NCI-H82 treated with DMSO at 0.1 percent for 48 hours (cell line): Measurements from ENCODE around the gene PARVA.

Experiments
- DNase-seq: peaks from one replicate; lab custom pipeline; 2025; ENCODE audit not compliant: unreplicated experiment; lab: John Stamatoyannopoulos, UW

Gene PARVA

DNA sequence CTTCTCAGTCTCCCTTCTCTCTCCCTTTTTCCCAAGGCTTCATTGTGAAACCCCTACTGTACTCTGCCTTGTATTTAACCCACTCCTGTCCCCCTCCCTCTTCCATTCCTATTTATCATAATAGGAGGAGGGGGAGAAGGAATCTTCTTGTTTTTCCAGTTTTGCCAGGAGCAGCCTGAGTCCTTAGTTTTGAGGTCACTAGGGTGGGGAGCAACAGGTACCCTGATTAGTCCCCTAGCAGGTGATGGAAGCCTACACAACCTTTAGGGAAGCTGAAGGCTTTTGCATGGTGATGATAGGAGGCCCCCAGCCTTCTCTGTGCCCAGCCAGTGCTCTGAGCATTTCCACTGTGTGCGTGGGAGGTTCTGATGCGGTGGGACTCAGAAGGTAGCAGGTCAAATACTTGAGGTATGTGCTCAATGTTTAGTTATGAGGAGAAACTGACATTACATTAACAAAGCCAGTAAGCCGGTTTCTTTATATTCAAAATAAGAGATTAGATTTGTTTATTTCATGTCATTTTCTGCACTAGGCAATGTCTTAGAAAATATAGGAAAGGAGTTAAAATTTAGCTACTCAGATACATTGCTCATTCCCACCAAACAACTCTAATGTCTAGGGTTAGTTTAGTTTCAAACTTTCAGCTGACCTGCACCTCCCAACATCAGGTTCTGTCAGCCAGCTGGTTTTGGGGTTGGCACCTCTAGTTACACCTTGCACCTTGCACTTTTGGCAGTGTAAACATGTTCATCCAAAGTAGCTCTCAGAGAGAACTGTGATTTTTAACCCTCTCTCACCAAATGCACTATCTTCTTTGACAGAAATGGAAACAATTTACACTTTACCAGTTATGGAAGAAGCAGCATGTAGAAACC lies 26.0 kb downstream of the PARVA start:
- DNase-seq, result no peak

DNA sequence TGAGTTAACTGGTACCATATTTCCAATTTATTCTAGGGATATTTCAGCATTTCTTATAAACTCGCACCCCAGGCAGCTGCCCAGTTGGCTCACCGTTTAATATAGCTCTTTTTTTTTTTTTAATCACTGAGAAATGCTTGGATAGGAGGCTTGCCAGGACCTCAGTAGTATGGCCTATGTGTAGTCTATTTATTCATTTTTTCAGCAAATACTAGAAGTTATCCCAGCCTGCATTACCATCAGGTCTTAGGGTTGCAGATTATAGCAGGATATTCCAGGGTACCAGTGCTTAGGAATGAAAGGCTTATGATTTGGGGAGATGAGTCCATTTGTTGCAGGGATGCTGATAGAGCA lies 26.6 kb downstream of the PARVA start:
- DNase-seq, result no peak

DNA sequence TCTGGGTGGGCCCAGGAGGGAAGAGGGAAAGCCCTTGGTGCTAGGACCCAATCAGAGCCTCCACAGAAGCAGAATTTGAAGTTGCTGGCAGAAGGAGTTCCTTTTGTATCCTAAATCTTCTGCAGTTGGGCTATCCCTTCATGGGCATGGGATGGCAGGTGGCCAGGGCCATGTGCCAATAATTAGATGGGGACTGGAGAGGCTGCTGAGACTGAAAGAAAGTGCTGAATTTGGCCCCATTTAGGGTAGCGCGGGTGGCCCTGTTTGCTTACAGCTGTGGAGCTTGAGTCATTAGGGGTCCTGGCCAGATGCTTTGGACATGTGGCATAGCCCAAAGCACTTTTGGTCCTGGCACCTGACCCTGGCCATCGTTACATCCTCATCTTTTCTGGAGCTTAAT lies 27.1 kb downstream of the PARVA start:
- DNase-seq, result no peak

DNA sequence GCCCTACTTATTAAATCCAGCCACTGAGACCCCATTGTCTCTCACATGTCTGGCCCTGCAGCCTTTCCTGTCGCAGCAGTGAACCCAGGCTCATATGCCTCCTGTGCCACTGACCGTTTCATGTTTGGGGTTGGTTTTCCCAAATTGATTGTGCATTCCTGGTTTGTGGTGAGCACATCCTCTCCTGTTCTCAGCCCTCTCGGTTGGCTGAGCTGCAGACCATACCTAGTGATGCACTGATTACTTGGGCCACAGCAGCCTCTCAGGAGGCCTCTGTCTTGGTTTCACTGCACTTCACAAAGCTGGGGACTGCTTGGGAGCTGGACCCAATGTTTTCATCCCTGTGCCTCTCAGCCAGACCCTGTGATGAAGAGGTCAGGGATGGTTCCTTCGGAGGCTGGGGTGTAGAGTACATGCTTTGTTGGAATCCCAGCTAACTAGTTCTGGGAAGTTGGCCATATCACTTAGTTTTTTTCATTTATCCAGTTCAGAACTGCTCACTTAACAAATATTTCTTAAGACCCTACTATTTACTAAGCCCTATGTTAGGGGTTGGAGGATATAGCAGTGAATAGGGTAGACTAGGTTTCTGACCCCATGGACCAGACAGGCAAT lies 30.9 kb downstream of the PARVA start:
- DNase-seq, result no peak

DNA sequence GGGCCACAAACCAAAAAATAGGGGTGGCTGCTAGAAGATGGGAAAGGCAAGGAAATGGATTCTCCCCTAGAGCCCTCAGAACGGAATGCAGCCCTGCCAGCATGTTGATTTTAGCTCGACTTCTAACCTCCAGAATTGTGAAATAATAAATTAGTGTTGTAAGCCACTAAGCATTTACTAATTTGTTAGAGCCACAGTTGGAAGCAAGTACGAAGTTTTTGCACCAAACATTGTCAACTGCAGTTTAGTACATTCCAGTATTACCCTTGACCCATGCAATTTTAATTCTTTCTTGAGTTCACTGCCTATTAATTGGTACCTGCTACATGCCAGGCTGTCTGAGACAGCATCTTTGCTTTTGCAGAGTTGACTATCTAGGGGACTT lies 32.2 kb downstream of the PARVA start:
- no peak for DNase-seq

DNA sequence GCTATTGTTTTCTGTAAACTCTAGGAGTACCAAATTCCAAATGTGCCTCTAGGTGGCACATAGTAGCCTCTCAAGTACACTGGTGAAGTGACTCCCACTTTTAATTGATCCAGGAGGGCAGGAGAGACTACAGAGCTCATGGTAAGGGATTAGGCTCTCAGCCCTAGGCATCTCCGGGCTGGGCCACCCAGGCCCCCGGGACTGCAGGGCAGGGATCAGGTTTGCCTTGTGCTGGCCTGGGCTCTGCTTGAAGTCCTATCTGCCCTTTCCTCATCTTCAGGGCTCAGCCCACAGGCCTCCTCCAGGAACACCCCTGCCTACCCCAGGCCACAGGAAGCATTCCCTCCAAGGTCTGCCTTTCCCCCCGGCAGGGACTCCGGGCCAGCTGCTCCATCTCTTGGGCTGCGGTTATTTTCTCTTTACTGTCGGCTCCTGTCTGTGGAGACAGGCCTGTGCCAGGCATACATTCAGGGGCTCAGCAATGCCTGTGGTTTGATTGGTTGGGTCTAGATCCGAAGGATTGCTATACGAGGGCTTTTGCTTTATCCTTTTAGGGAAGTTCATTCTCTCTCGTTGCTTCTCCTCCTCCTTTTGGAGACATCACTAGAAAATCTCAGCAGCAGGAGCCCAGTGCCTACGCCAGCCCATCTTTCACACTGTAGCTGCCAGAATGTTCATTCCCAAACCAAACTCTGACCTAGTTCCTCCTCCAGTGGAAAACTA lies 32.8 kb downstream of the PARVA start:
- peak; percentile 16 for DNase-seq

DNA sequence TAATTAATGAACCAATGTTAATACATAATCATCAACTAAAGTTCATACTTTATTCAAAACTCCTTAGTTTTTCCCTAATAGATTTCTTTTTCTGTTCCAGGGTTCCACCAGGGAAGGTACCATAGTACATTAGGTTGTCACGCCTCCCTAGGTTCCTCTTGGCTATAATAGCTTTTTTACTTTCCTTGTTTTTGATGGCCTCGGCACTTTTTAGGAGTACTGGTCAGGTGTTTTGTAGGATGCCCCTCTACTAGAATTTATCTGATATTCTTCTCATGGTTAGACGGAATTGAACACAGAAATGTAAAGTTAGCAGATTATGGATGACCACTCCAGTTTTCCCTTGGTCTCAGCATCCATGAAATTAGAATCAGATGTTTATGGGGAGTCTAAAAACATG lies 34.0 kb downstream of the PARVA start:
- no peak for DNase-seq

DNA sequence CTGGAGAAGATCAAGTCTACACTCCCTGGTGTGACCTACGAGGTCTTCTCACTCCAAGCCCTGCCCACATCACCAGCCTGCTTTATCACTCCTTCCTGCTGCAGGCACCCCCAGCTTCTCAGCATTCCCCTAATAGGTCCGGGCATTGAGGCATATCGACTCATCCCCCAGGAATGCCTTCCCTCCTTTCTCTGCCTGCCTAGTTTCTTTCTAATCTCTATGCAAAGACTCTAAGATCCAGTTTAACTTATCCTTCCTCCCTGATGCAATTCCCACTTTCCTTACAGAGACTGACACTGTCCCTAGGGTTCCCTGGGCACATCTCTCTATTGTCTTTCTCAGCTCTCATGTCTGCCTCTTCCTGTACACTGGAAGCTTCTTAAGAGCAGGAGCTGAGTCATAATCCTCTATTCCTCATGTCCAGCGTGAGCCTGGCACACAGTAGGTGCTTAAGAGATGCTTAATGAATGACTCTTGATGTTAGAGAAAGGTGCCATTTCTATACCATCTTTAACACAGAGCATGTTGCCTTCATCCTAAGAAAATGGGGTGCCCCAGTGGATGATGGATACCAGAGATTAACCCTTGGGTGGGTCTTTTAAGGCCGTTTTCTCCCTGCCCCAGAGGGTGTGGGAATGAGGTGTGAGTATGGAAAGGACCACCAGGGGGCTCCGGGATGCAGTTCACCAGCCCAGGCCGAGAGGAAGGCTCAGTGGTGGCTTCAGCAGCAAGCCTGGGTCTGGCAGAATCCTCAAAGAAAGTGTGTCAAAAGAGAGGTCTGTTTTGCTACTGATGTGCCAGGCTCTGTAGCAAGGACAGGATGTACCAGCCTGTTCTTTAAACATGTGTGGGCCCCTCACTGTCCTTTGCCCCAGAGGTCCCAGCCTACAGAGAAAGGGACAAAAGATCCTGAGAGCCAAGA lies 34.7 kb downstream of the PARVA start:
- peak; percentile 62 for DNase-seq

DNA sequence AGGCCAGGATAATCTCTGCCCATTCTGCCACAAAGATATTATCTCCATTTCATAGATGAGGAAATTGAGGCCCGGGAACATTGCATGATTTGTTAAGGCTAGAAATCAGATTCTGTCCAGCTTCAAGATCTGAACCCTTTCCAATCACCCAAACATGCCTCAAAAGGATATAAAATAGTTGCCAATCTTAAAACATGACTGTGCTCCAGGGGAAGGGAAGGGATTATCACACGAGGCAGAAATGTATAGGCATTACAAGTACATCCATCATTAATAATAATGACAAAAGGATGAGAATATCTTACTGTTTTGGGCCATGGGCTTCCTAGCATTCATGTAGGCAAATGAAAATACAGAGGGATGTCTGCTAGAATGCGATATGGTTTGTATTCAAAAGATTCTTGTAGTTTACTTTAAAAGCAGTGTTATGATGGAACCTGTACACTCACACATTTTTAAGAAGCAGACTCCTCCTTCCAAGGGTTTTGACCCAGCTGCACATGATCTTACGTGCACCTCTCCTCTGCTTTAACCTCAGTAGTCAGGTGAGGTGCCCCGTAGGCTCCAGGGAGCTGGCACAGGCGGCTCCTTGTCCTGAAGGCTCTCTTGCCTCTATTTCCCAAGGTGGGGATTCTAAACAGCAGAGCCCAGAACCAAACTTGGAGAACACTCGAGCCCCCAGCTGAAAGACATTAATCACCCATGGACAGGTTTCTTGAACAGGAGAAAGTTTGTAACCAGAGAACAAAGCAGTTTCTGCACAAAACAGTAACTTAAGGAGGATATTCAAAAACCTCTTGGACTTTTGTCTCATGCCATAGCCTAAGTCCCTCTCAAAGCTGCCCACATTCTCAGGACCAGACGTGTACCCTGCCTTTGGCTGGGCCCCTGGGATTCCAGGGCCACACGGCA lies 36.0 kb downstream of the PARVA start:
- DNase-seq, result no peak

DNA sequence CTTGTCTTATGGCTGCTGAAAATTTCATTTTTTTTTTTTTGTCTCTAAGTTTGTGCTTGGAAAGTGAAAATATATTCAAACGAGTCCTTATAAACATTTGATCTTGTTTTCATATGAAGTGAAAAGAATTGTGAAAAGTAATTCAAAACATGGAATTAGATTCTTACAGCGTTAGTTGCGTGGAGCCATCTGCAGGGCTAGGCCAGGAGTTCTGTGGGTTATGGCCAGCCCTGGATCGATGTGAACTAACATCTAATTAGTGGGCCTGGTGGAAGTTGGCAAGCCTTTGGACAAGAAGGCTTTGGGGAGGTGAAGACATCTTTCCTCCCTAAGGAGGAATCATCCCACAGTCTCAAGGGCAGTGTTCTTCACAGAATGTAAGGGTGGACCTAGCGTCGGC lies 37.2 kb downstream of the PARVA start:
- DNase-seq, result no peak

DNA sequence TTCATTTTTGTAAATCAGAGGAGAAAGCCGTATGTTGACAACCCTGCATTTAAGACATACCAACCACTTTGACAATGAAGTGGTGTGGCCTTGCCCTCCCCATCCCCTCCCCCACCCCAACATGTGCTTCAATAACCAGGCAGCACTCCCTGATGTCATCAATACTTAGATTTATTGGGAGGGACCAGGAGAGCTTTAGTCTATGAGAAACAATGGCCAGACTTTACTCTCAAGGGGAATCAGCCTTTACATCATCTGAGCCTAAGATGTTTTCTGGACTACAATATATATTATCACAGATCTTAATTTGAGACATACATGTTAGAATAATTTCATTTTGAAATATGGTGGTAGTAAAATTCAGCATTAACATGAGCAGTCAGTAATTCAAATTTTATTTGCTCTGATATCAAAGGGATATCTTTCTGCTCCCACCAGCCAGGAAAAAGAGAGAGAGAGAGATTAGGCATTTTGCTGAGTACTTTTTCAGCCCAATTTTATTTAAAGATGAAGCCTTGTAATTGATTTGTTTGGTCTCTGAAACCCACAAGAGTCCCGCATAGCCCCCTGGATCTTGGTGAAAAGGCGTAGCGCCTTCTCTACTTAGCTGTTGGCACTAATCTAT lies 38.1 kb downstream of the PARVA start:
- DNase-seq, result no peak

DNA sequence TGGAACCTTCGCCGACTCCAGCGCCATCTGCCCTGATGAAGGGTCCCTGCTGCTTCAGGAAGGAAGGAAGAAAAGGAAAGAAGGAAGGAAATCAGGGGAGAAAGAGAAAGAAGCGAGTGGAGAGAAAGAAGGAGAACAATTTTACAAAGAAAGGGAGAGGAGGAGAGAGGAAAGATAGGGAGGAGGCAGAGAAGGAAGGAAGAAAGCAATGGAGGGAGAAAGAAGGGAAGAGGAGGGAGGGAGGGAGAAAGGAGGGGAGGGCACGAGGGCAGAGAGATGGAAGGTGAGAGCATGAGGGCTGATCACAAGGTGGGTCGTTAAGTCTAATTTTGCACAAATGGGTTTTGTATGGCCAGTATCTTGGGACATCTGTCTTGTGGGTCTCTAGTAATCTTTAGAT lies 39.2 kb downstream of the PARVA start:
- DNase-seq, result no peak

DNA sequence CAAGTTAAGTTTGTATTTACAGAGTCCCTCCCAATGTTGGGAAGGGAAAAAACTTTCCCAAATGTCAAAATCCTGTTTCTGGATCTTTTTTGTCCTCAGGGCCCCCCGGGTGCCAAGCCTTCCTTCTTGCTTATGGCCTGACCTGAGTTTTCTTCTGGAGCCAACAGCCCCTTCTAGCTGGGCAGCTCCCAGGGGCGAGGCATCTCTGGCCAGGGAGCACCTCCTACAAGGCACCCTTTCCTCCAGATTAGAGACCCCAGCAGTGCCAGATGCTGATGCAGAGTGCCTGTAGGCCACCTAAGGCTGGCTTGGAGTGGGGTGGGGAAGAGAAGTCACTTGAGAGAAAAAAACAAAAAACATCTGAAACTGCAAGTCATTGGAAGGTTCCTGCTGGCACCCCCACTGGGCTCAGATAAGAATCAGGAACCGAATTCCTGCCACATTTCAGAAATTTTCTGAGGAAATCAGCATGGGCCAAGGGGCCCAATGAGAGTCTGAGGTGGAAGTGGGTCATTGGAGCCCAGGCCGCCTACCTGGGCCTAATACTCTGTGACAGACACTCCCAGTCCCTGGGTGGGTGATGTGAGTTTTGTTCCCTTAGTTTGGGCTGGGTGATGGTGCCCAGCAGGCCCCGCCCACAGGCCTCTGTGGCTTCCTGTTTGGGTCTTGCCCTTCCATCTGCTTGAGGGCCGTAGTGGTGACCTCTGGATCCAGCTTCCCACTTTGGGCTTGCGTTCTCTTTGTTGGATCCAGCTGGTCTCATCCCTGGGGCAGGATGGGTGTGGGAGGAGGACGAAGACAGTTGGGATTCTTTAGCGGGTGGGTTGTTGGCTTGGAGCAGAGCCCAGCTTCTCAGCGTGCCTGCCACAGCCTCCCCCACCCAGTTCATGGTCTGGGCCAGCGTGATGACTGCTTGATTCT lies 40.6 kb downstream of the PARVA start:
- DNase-seq, result no peak

DNA sequence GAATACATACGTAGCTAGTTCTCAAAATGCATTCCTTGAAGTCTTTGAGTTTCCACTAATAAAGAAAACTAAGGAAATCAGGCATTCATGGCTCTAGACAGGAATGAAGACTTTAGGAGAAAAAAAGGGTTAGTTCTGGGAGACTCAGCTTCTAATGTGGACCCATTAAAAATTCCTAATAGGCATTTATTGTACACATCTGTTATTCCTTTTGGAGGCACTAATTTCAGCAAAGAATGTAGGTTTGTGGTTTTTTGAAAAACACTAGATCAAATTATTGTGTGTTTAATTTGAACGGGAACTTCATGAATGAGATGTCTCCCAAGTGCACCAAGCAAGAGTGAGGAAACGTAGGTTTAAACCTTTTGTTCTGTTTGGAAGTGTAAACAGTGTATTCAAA lies 42.7 kb downstream of the PARVA start:
- no peak for DNase-seq

DNA sequence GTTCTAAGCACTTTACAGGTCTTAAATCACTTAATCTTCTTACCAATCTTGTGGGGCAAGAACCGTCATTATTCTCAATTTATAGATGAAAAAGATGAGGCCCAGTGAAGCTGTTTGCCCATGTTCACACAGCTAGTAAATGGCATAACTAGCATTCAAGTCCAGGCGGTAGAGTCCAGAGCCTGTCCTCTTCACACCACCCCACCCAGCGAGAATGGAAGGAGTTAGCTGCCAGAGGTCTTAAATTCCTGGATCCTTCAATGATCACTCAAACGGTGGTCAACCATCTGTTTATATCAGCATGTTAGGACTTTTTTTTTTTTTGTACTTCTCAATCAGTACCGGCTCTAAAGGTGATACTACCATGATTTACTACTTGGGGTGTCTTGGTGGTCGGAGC lies 43.3 kb downstream of the PARVA start:
- no peak for DNase-seq

DNA sequence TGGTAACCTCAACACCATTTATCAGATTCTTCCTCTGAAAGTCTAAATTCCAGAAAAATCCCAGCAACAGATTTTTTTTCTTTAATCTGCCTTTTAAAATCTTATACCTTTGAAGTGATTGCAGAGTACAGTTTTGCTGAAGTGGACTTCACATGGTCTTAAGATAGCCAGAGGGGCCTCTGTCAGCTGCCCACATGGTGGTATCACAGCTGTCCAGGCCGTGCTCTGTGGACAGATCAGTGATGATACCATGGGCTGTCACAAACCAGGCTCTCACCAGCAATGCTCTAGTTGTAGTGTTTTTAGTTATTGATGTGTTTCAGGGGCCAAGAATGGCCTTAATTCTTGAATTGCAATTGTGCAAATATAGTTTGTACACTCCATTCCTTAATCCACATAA lies 44.0 kb downstream of the PARVA start:
- no peak for DNase-seq

DNA sequence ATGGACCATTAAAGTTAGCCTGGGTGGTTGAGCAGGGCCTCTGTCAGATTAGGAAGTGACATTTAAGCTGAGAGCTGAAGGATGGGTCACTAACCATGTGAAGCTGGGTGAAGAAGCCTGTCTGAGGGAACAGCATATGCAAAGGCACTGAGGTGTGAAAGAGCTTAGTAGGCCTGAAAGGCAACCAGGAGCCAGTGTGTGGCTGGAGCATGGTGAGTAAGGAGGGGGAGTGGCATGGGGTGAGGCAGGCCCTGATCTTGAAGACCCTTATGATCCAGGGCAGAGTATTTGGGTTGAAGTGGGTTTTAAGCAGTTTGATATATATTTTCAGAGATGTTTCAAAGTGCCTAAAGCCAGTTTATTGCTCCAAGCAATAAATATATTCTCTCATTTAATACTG lies 48.8 kb downstream of the PARVA start:
- no peak for DNase-seq

DNA sequence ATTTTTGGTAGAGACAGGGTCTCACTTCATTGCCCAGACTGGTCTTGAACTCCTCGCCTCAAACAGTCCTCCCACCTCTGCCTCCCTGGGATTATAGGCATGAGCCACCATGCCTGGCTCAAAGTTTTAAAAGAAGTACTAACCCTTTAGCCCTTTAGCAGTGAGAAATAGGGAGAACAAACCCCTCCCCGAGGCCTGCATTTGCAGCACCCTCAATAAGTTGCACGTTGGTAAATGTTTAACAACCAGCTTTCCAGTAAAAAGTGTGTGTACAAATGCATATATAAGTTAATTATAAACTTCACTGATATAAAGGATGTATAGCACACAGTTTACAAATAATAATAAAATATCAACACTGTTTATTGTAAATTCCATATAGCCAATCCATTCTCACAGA lies 51.8 kb downstream of the PARVA start:
- no peak for DNase-seq

DNA sequence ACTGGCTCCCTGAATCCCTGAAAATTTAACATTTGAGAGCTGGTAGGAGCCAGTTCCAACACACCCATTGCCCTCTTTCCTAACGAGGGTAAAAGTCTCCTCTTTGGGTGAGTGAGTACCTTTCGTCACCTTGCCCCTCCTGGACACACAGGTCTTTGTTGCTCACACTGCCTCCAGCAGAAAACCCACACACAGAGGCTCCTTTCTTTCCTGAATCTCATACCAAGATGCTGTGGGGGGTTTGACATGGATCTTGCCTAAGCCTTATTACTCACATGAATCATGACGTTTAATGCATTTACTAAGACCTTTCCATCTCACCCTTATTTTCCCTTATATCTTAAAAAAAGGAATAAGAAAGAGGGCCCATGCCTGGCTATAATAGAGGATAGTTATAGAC lies 53.0 kb downstream of the PARVA start:
- no peak for DNase-seq
